Peyer's patch (tissue), 4 donors: Measurements from ENCODE around the gene SHC4. TPM values are rescaled to one million over a fixed set of nuclear protein-coding genes. Genes with fewer than 3 reads are reported as not detected.

Experiments
- DNase-seq, 3 donors: peaks; one replicate each; pipeline ENCODE4 v3.0.0-alpha.2; 2017 to 2019
- H3K27ac ChIP-seq, 4 donors: fragments of 200-600 bp; sonication (generic); one replicate each; pipeline ENCODE4 v1.5.1; 2016 to 2019
- H3K27me3 ChIP-seq, 2 donors: fragments of 200-600 bp; sonication (generic); one replicate each; pipeline ENCODE4 v1.5.1; 2019
- H3K36me3 ChIP-seq, 3 donors: fragments of 200-600 bp; sonication (generic); one replicate each; pipeline ENCODE4 v1.5.1; 2016 to 2019
- H3K4me1 ChIP-seq, 4 donors: fragments of 200-600 bp; sonication (generic); one replicate each; pipeline ENCODE4 v1.5.1; 2016 to 2019
- H3K4me3 ChIP-seq, 4 donors: fragments of 200-600 bp; sonication (generic); 1 replicate in 3 of 4; 2 replicates in 1 of 4; pipeline ENCODE4 v1.5.1; 2016 to 2019; ENCODE audit warnings: mild to moderate bottlenecking in 1 of 4
- H3K9me3 ChIP-seq, 4 donors: fragments of 200-600 bp; sonication (generic); one replicate each; pipeline ENCODE4 v1.5.1; 2016 to 2019; ENCODE audit warnings: mild to moderate bottlenecking in 1 of 4
- CTCF ChIP-seq, 6 experiments: fragments of 450-650 bp in 4 of 6; fragments of 200-600 bp in 2 of 6; sonication (generic) in 1 of 6; IDR thresholded peaks; one replicate each; pipeline ENCODE4 v1.5.1; 2017 to 2019; ENCODE audit warnings: antibody characterized with exemption in 6 of 6, mild to moderate bottlenecking in 3 of 6, moderate library complexity in 1 of 6
- POLR2A ChIP-seq, 2 donors: fragments of 450-650 bp; IDR thresholded peaks; one replicate each; pipeline ENCODE4 v1.5.1; 2017; ENCODE audit warnings: antibody characterized with exemption in 2 of 2, mild to moderate bottlenecking in 2 of 2, moderate library complexity in 2 of 2
- total RNA-seq, 4 donors: library from RNA; depleted of rRNA; stranded (reverse); fragments of >200 nt; gene quantifications; one replicate each; pipeline ENCODE4 v1.1.0, GENCODE V29; 2016

Gene SHC4
- total RNA-seq, 4 donors from 2014 or later, result 0.66 TPM; not detected in 3

GRCh38 chr15:48823237-48823636, 140.5 kb downstream of the SHC4 start:
- no peak for TF ChIP-seq POLR2A (IDR thresholded peaks at IDR 0.05)
- no peak for TF ChIP-seq CTCF (IDR thresholded peaks at IDR 0.05)
- H3K4me3 ChIP-seq, result no peak overlapping the region

GRCh38 chr15:48814286-48814685, 149.4 kb downstream of the SHC4 start:
- Histone ChIP-seq H3K9me3 (no peaks in the 10 kb centered on the region), H3K4me1 (peaks cover 0 to 11% (median 0%) of the 10 kb centered on the region in 4 donors), H3K27ac (no peak overlapping the region), H3K36me3 (no peaks in the 10 kb centered on the region), H3K27me3 (no peaks in the 10 kb centered on the region), H3K4me3 (no peak overlapping the region)
- TF ChIP-seq POLR2A (IDR thresholded peaks at IDR 0.05), result no peak
- no peak for TF ChIP-seq CTCF (IDR thresholded peaks at IDR 0.05)
- DNase-seq, result no peak

More at GRCh38 chr15:48823237-48823636, 140.5 kb downstream of the SHC4 start:
- H3K27me3 ChIP-seq, result no peaks in the 10 kb centered on the region
- H3K9me3 ChIP-seq, result no peaks in the 10 kb centered on the region
- DNase-seq, result no peak
- H3K27ac ChIP-seq, result no peak overlapping the region
- no peaks in the 10 kb centered on the region for H3K36me3 ChIP-seq
- H3K4me1 ChIP-seq, result no peaks in the 10 kb centered on the region

GRCh38 chr15:48811325-48811958, 152.3 kb downstream of the SHC4 start:
- H3K27ac ChIP-seq, result peak overlapping the region in 1 of 4 donors; percentile 67
- H3K4me1 ChIP-seq, result peaks cover 0 to 11% (median 0%) of the 10 kb centered on the region in 4 donors
- no peak for DNase-seq
- TF ChIP-seq POLR2A (IDR thresholded peaks at IDR 0.05) (no peak), CTCF (IDR thresholded peaks at IDR 0.05) (peak in 1 of 6 experiments; percentile 1)
- no peaks in the 10 kb centered on the region for H3K36me3 ChIP-seq
- H3K4me3 ChIP-seq, result peak overlapping the region; percentile 59 to 79 (median 72)
- no peaks in the 10 kb centered on the region for H3K27me3 ChIP-seq
- H3K9me3 ChIP-seq, result no peaks in the 10 kb centered on the region

GRCh38 chr15:48810414-48811324, 153.1 kb downstream of the SHC4 start, which contains the start of gene CEP152:
CEP152 (minus strand) TSS chr15:48811069; CDS start chr15:48805649, 5,420 bp downstream.
- Histone ChIP-seq H3K27me3 (no peaks in the 10 kb centered on the region), H3K4me1 (peaks cover 0 to 11% (median 0%) of the 10 kb centered on the region in 4 donors), H3K4me3 (peak within 1 kb of the TSS; percentile 59 to 79 (median 72)), H3K9me3 (no peaks in the 10 kb centered on the region), H3K36me3 (no peaks in the 10 kb centered on the region), H3K27ac (peak within 1 kb of the TSS in 3 of 4 donors; percentile 36 to 73 (median 67))
- TF ChIP-seq POLR2A (IDR thresholded peaks at IDR 0.05) (peak; percentile 4 to 50), CTCF (IDR thresholded peaks at IDR 0.05) (peak in 2 of 6 experiments; percentile 6 to 18)
- DNase-seq, result peak; percentile 95 to 99 (median 97)

- H3K4me1 ChIP-seq, result peaks cover 0 to 5% (median 0%) of the 10 kb centered on the region in 4 donors
- no peaks in the 10 kb centered on the region for H3K36me3 ChIP-seq
- no peak for TF ChIP-seq CTCF (IDR thresholded peaks at IDR 0.05)
- no peaks in the 10 kb centered on the region for H3K27me3 ChIP-seq
- no peak for DNase-seq
- H3K27ac ChIP-seq, result no peak overlapping the region
- H3K9me3 ChIP-seq, result no peaks in the 10 kb centered on the region
- H3K4me3 ChIP-seq, result no peak overlapping the region
These were observed 157.6 kb downstream of the SHC4 start for GRCh38 chr15:48806151-48806550.
